ENCODE results near the gene DNAJA4. TPM values are rescaled to one million over a fixed set of nuclear protein-coding genes. Genes with fewer than 3 reads are reported as not detected.
A peak's percentile ranks its signal among the peaks of the same experiment; 100 is the strongest.

DNAJA4 gene
- total and polyA plus RNA-seq, 9 of the 15 experiments (the other 6 are each of a cell fraction or from before 2014, with no cell fraction given): 0.11 to 1.0 (median 0.16) TPM; not detected in 4

DNA sequence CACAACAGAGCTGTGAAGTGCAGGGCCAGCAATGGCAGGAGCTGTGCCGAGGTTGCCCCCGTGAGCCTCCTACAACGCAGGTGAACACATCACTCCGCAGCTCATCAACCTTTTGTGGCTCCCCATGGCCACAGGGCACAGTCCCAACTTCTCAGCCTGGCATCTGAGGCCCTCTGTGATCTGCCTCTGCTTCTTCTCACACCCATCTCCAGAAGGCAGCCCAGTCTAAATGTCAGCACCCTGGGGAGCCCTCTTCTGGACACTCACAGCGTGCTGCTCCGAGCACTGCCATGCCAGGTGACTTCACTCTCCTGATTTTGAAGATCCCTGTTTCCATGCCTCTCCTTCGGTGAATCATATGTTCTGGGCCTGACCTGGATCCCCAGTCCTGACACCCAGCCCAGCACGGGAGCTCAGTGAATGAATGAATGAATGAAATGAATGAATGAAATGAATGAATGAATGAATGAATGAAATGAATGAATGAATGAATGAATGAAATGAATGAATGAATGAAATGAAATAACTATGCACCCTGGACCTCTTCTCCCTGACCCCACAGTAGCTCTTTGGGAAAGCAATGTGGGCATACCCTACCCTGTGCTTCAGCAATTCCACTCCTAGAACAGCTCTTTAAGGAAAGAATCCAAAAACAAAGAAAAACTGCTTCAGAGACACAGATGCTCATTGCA, 52.9 kb downstream of the DNAJA4 start (continued):
- TF ChIP-seq, protein P1, sequence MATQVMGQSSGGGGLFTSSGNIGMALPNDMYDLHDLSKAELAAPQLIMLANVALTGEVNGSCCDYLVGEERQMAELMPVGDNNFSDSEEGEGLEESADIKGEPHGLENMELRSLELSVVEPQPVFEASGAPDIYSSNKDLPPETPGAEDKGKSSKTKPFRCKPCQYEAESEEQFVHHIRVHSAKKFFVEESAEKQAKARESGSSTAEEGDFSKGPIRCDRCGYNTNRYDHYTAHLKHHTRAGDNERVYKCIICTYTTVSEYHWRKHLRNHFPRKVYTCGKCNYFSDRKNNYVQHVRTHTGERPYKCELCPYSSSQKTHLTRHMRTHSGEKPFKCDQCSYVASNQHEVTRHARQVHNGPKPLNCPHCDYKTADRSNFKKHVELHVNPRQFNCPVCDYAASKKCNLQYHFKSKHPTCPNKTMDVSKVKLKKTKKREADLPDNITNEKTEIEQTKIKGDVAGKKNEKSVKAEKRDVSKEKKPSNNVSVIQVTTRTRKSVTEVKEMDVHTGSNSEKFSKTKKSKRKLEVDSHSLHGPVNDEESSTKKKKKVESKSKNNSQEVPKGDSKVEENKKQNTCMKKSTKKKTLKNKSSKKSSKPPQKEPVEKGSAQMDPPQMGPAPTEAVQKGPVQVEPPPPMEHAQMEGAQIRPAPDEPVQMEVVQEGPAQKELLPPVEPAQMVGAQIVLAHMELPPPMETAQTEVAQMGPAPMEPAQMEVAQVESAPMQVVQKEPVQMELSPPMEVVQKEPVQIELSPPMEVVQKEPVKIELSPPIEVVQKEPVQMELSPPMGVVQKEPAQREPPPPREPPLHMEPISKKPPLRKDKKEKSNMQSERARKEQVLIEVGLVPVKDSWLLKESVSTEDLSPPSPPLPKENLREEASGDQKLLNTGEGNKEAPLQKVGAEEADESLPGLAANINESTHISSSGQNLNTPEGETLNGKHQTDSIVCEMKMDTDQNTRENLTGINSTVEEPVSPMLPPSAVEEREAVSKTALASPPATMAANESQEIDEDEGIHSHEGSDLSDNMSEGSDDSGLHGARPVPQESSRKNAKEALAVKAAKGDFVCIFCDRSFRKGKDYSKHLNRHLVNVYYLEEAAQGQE (IDR thresholded peaks at IDR 0.05; ENCODE audit: borderline replicate concordance): peak; percentile 43; the same call in 1 of the 2 replicates
- TF ChIP-seq, protein P1 (CRISPR knock-in tag; IDR thresholded peaks at IDR 0.05; ENCODE audit: low read depth): no peak
- TF ChIP-seq, protein P2, sequence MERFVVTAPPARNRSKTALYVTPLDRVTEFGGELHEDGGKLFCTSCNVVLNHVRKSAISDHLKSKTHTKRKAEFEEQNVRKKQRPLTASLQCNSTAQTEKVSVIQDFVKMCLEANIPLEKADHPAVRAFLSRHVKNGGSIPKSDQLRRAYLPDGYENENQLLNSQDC (CRISPR knock-in tag; IDR thresholded peaks at IDR 0.05): no peak
- TF ChIP-seq, protein P3, sequence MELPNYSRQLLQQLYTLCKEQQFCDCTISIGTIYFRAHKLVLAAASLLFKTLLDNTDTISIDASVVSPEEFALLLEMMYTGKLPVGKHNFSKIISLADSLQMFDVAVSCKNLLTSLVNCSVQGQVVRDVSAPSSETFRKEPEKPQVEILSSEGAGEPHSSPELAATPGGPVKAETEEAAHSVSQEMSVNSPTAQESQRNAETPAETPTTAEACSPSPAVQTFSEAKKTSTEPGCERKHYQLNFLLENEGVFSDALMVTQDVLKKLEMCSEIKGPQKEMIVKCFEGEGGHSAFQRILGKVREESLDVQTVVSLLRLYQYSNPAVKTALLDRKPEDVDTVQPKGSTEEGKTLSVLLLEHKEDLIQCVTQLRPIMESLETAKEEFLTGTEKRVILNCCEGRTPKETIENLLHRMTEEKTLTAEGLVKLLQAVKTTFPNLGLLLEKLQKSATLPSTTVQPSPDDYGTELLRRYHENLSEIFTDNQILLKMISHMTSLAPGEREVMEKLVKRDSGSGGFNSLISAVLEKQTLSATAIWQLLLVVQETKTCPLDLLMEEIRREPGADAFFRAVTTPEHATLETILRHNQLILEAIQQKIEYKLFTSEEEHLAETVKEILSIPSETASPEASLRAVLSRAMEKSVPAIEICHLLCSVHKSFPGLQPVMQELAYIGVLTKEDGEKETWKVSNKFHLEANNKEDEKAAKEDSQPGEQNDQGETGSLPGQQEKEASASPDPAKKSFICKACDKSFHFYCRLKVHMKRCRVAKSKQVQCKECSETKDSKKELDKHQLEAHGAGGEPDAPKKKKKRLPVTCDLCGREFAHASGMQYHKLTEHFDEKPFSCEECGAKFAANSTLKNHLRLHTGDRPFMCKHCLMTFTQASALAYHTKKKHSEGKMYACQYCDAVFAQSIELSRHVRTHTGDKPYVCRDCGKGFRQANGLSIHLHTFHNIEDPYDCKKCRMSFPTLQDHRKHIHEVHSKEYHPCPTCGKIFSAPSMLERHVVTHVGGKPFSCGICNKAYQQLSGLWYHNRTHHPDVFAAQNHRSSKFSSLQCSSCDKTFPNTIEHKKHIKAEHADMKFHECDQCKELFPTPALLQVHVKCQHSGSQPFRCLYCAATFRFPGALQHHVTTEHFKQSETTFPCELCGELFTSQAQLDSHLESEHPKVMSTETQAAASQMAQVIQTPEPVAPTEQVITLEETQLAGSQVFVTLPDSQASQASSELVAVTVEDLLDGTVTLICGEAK (IDR thresholded peaks at IDR 0.05): no peak
- TF ChIP-seq, protein P3 (CRISPR knock-in tag; IDR thresholded peaks at IDR 0.05): no peak
- peak; percentile 32; the same call in 1 of the 2 replicates for TF ChIP-seq ADNP (tag; IDR thresholded peaks at IDR 0.05)

All from K562 (cell line).